ENCODE data around the gene CCL16.

GRCh38 chr17:35988164-35988563 lies 6.9 kb upstream of the CCL16 start:
- TF ChIP-seq YY1 (IDR thresholded peaks at IDR 0.05; ENCODE audit: insufficient read depth, insufficient read length) = no peak
- no peak for TF ChIP-seq ZNF274 (IDR thresholded peaks at IDR 0.05; ENCODE audit: low read depth, low read length)
- no peak for TF ChIP-seq SUZ12 (IDR thresholded peaks at IDR 0.05; ENCODE audit: extremely low read depth, insufficient read depth, insufficient read length)
